ENCODE results near the gene ZNF639. TPM values are rescaled to one million over a fixed set of nuclear protein-coding genes. Genes with fewer than 3 reads are reported as not detected.

ZNF639 gene
- total RNA-seq, 1 experiment from 2014 or later: 28.6 TPM

DNA sequence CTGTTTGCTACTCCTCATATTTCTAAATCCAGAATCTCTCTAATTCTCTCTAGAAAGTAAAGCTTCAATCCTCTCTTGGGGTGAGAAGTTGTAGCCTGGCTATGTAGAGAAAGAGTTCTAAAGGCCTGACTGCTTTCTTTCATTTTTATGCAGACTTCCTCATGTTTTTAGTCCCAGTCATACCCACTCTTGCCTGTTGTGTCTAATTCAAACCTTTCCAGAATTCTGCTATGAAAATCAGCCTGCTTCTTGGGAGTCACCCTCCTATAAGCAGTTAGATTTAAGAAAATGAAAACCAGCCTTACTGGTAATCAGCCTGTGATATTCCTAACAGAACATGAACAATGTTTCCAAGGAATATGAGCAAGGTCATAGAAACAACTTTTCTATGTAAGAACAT lies 14.8 kb upstream of the ZNF639 start:
- no peaks in the 10 kb centered on the region for H3K9me3 ChIP-seq
- CTCF ChIA-PET: no interaction called here
- H3K36me3 ChIP-seq (ENCODE audit: control insufficient read depth, insufficient read depth, low read length): no peaks in the 10 kb centered on the region
- peaks cover 9% of the 10 kb centered on the region for H3K27me3 Mint-ChIP-seq (ENCODE audit: insufficient read depth, unreplicated experiment)
- no peaks in the 10 kb centered on the region for H3K4me1 ChIP-seq
- no peaks in the 10 kb centered on the region for H3K36me3 Mint-ChIP-seq (ENCODE audit: insufficient read depth, unreplicated experiment)
- intact Hi-C loops (cut with micrococcal nuclease; ENCODE audit: unreplicated experiment): no loop called here
- no peaks in the 10 kb centered on the region for H3K27me3 ChIP-seq (replicated peaks; ENCODE audit: control insufficient read depth, insufficient read depth, low read length)
- no peaks in the 10 kb centered on the region for H3K4me1 Mint-ChIP-seq (ENCODE audit: low read depth, unreplicated experiment)
- POLR2A ChIA-PET: no interaction called here
- DNase-seq: no peak
- TF ChIP-seq, protein P1, sequence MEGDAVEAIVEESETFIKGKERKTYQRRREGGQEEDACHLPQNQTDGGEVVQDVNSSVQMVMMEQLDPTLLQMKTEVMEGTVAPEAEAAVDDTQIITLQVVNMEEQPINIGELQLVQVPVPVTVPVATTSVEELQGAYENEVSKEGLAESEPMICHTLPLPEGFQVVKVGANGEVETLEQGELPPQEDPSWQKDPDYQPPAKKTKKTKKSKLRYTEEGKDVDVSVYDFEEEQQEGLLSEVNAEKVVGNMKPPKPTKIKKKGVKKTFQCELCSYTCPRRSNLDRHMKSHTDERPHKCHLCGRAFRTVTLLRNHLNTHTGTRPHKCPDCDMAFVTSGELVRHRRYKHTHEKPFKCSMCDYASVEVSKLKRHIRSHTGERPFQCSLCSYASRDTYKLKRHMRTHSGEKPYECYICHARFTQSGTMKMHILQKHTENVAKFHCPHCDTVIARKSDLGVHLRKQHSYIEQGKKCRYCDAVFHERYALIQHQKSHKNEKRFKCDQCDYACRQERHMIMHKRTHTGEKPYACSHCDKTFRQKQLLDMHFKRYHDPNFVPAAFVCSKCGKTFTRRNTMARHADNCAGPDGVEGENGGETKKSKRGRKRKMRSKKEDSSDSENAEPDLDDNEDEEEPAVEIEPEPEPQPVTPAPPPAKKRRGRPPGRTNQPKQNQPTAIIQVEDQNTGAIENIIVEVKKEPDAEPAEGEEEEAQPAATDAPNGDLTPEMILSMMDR (IDR thresholded peaks at IDR 0.05; ENCODE audit: insufficient read depth in 1 of 2, low read depth in 1 of 2, low read length in 1 of 2, severe bottlenecking in 1 of 2, unreplicated experiment in 1 of 2): no peak
- H3K9me3 Mint-ChIP-seq (ENCODE audit: unreplicated experiment): no peaks in the 10 kb centered on the region
- H3K4me3 ChIP-seq (ENCODE audit: low read depth, low read length): no peak overlapping the region
- no peak overlapping the region for H3K4me3 Mint-ChIP-seq (ENCODE audit: unreplicated experiment)
- no peak overlapping the region for H3K27ac Mint-ChIP-seq (ENCODE audit: unreplicated experiment)
- no TSS peak for BruUV-seq (replicated peaks)

DNA sequence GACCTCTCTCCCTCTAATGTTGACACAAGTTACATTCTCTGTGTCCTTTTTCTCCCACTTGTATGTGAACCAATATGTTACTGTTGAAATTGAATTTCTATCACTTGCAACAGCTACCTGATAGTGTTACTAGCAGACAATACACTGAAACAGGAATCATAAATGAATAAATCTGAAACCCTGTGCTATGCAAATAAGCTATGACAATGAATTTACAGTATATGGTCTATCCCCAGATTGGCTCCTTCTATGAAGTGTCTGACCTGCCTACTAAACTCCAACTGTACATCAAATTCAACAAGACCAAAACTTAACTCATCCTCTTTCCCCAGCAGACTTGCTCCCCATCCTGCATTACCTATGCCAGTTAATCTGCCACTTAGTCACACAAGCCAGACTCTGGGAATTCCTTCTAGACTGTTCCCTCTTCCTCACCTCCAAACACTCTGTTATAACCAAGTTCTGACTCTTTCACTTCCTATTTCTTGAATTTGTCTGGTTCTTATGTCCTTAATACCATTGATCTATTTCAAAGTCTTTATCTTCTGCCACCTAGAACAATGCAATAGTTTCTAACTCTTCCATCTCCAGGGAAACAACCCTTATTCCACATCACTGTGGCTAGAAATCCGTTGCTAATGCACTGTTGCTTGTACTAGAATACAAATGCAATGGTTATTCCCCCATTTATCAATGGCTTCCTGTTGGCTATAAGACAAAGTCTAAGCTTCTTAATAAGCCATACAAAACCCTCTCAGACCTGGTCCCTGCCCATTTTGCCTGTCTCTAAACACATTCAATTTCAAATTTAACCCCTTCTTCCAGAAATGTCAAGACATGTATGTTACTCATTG lies 13.4 kb upstream of the ZNF639 start:
- ChIA-PET CTCF (no interaction called here), POLR2A (no interaction called here)
- TF ChIP-seq, protein P1 (IDR thresholded peaks at IDR 0.05; ENCODE audit: insufficient read depth in 1 of 2, low read depth in 1 of 2, low read length in 1 of 2, severe bottlenecking in 1 of 2, unreplicated experiment in 1 of 2): no peak
- H3K27me3 ChIP-seq (replicated peaks; ENCODE audit: control insufficient read depth, insufficient read depth, low read length): no peaks in the 10 kb centered on the region
- DNase-seq: no peak
- H3K4me1 ChIP-seq: no peaks in the 10 kb centered on the region
- H3K4me3 ChIP-seq (ENCODE audit: low read depth, low read length): no peak overlapping the region
- Mint-ChIP-seq H3K4me1 (ENCODE audit: low read depth, unreplicated experiment) (no peaks in the 10 kb centered on the region), H3K27ac (ENCODE audit: unreplicated experiment) (no peak overlapping the region), H3K9me3 (ENCODE audit: unreplicated experiment) (no peaks in the 10 kb centered on the region), H3K27me3 (ENCODE audit: insufficient read depth, unreplicated experiment) (peaks cover 12% of the 10 kb centered on the region), H3K4me3 (ENCODE audit: unreplicated experiment) (no peak overlapping the region), H3K36me3 (ENCODE audit: insufficient read depth, unreplicated experiment) (no peaks in the 10 kb centered on the region)
- intact Hi-C loops (cut with micrococcal nuclease; ENCODE audit: unreplicated experiment): no loop called here
- no TSS peak for BruUV-seq (replicated peaks)
- H3K36me3 ChIP-seq (ENCODE audit: control insufficient read depth, insufficient read depth, low read length): no peaks in the 10 kb centered on the region
- H3K9me3 ChIP-seq: no peaks in the 10 kb centered on the region

DNA sequence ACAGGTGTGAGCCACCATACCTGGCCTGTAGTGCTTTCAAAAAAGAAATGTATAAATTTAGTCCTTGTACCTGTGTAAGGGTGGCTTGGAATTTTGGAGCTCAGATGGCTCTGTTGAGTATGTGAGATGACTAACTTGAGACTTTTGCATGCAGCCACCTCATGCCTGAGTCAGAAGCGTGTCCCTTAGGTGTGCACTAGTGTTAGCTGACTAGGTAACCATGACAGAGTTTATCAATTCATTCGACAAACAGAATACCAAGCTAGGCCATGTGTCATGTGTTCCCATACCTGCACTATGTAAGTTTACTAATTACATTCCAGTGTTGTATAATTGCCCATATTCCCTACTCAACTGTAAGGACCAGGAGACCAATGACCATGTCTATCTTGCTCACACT lies 4.0 kb upstream of the ZNF639 start:
- TF ChIP-seq, protein P1 (IDR thresholded peaks at IDR 0.05; ENCODE audit: insufficient read depth in 1 of 2, low read depth in 1 of 2, low read length in 1 of 2, severe bottlenecking in 1 of 2, unreplicated experiment in 1 of 2): no peak
- no TSS peak for BruUV-seq (replicated peaks)
- H3K4me1 Mint-ChIP-seq (ENCODE audit: low read depth, unreplicated experiment): peaks cover 6% of the 10 kb centered on the region

More for the DNA sequence above, 4.0 kb upstream of the ZNF639 start:
- Mint-ChIP-seq H3K27me3 (ENCODE audit: insufficient read depth, unreplicated experiment) (peaks cover 2% of the 10 kb centered on the region), H3K4me3 (ENCODE audit: unreplicated experiment) (no peak overlapping the region), H3K9me3 (ENCODE audit: unreplicated experiment) (no peaks in the 10 kb centered on the region), H3K27ac (ENCODE audit: unreplicated experiment) (no peak overlapping the region), H3K36me3 (ENCODE audit: insufficient read depth, unreplicated experiment) (peaks cover 4% of the 10 kb centered on the region)
- Histone ChIP-seq H3K4me1 (peaks cover 5% of the 10 kb centered on the region; the same call in 1 of the 2 replicates), H3K9me3 (no peaks in the 10 kb centered on the region), H3K36me3 (ENCODE audit: control insufficient read depth, insufficient read depth, low read length) (no peaks in the 10 kb centered on the region), H3K27me3 (replicated peaks; ENCODE audit: control insufficient read depth, insufficient read depth, low read length) (no peaks in the 10 kb centered on the region), H3K4me3 (ENCODE audit: low read depth, low read length) (no peak overlapping the region)
- intact Hi-C loops (cut with micrococcal nuclease; ENCODE audit: unreplicated experiment): no loop called here
- DNase-seq: no peak
- ChIA-PET CTCF (interaction anchor here (0.5 kb wide), 1 partner anchor 249 kb away, joined by 6 read pairs; no protein-coding TSS in a partner anchor), POLR2A (no interaction called here)

Measured in Caco-2 (cell line).